8988T (cell line): ENCODE results near the gene NDUFB7.
"Not testable (repeated sequence)": the region's sequence is repeated elsewhere in the genome, so short reads cannot be mapped to it uniquely, and the experiment has no call there.

Experiments used
- DNase-seq: peaks from one replicate; pipeline ENCODE4 v3.0.0; 2011

The NDUFB7 gene

GRCh38 chr19:14571695-14572490, at the start of gene NDUFB7:
NDUFB7 (minus strand) TSS chr19:14572066; CDS start chr19:14572000, 66 bp downstream.
- DNase-seq, result peak; percentile 48

DNA sequence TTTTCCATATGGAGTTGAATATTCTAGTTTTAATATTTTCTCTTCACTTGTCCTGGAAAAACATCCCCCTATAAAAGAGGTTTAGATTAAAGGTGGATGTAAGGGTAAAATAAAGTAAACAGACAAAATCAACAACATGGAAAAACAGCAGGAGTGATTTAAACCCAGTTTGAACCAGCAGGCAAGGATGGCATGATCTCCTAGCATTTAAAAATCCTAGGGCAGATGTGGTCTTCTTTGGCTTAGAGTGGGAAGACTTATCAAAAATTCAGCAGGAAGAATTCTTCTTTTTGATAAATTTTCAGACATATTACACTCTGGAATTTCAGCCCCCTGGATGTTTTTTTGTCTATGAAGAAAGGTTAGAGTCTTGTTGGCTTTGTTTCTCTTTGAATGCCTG, 47.5 kb upstream of the NDUFB7 start:
- DNase-seq, result no peak

- no peak for DNase-seq
These were observed 44.5 kb upstream of the NDUFB7 start for GRCh38 chr19:14616407-14616806.

DNA sequence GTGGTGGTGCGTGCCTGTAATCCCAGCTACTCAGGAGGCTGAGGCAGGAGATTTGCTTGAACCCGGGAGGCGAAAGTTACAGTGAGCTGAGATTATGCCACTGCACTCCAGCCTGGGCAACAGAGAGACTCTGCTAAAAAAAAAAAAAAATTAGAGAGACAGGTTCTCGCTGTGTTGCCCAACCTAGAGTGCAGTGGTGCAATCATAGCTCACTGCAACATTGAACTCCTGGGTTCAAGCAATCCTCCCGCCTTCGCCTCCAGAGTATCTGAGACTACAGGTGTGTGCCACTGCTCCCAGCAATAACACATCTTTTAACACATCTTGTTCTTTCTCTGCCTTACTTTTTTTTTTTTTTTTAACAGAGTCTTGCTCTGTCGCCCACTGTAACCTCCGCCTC, 43.8 kb upstream of the NDUFB7 start:
- no peak for DNase-seq

GRCh38 chr19:14614099-14614412, 42.2 kb upstream of the NDUFB7 start:
- no peak for DNase-seq

- not testable (repeated sequence) for DNase-seq
These were observed 41.7 kb upstream of the NDUFB7 start for GRCh38 chr19:14613399-14614098.

DNA sequence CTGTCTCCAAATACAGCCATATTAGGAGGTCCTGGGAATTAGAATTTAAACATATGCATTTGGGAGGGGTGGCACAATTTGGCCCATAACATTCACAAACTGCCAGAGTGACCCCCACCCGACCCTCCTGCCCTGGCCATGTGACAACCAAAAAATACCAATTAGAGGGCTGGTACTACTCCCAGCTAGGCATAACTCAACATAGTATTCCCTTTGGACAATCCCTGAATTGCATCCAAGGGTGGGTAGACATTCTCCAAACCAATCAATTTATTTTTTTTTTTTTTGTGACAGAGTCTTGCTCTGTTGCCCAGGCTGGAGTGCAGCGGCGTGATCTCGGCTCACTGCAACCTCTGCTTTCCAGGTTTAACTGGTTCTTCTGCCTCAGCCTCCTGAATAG, 40.8 kb upstream of the NDUFB7 start:
- DNase-seq, result no peak

- DNase-seq, result not testable (repeated sequence)
These were observed 40.4 kb upstream of the NDUFB7 start for GRCh38 chr19:14612242-14612641.

- DNase-seq, result no peak
These were observed 39.2 kb upstream of the NDUFB7 start for GRCh38 chr19:14611051-14611450.

GRCh38 chr19:14606627-14607026, 34.8 kb upstream of the NDUFB7 start:
- no peak for DNase-seq

DNA sequence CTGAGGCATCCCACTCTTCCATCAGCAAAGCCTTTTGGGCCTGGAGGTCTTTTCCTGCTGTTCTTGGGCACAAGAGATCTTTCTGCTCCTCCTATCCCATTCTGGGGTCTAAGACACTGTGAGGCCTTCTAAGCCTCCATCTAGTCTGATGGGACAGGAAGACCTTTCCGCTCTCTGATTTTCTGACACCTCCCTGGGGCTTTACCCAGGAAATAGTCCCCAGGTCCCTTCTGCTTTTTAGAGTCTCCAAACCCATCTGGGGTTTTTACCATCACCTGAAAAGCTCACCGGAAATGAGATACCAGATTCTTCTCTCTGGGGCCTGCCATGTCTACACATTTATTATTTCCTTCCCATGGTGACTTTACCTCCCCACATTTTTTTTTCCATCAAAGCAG, 32.1 kb upstream of the NDUFB7 start:
- DNase-seq, result no peak

- DNase-seq, result no peak
These were observed 27.8 kb upstream of the NDUFB7 start for GRCh38 chr19:14599548-14600147.

GRCh38 chr19:14595558-14595957, 23.7 kb upstream of the NDUFB7 start:
- DNase-seq, result no peak

DNA sequence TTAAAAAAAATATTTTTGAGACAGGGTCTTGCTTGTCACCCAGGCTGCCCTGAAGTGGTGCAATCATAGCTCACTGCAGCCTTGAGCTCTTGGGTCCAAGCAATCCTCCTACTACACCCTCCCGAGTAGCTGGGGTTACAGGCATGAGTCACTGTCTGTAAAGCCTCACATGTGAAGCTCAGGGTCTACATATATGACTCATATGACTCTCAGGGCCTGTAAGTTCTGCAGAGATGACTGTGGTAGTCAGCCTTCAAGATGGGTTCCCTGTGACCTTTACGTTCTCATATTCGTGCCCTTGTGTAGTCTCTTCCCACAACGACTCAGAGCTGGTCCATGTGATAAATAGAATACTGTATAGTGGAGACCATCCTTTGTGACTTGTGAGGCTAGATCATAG, 17.6 kb upstream of the NDUFB7 start:
- not testable (repeated sequence) for DNase-seq

DNA sequence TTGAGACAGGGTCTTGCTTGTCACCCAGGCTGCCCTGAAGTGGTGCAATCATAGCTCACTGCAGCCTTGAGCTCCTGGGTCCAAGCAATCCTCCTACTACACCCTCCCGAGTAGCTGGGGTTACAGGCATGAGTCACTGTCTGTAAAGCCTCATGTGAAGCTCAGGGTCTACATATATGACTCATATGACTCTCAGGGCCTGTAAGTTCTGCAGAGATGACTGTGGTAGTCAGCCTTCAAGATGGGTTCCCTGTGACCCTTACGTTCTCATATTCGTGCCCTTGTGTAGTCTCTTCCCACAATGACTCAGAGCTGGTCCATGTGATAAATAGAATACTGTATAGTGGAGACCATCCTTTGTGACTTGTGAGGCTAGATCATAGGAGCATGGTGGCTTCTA, 13.3 kb upstream of the NDUFB7 start:
- not testable (repeated sequence) for DNase-seq

- DNase-seq, result not testable (repeated sequence)
These were observed 12.5 kb upstream of the NDUFB7 start for GRCh38 chr19:14584372-14584771.

DNA sequence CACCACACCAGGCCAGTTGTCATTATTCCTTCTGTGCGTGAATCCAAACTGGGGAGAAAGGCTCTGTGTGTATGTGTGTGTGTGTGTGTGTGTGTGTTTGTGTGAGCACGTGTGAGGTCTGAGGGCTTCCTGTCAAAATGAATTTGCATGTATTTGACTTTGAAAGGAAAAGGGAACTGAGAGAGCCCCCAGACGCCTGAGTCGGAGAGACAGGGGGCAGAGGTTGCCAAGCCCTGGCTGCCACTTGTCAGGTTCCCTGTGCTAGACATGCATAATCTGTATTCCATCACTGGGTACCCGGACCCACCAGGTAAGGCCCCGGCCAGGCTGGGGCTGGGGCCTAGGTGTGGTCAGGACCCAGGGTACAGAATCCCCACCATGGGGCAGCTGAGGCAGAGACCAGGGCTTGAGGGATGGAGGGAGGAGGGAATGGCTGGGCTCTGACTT, 11.1 kb upstream of the NDUFB7 start, which contains the start of gene CLEC17A:
Gene CLEC17A, plus strand, starts transcription at position 191 of the 447 bp plus-strand sequence. Its CDS starts 77 bp downstream, at position 268.
- DNase-seq, result no peak

DNA sequence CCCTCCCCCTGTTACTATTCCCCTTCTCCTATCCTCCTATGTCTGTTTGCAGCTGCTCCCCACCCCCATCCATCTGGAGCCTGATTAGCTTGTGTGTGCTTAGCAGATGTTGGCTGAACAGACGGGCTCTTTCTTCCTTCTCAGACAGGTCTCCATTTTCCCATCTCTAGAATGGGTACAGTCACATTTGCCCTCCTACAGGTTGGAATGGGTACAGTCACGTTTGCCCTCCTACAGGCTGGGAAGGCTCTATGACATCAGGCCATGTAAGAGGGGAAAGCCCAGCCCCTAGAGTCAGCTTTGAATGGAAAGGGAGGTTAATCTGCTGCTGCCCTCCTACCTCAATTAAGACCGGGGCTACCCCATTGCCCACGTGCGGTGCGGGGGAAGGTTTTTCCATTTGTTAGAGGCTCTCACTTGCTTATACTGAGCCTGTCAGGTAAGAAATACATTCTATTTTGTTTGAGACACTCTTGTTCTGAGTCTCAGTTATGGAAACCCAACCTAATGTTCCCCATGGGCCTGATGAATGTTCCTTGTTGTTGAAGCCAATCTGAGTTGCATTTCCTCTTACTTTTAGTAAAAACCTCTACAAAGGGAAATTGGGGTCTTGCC, 8.9 kb upstream of the NDUFB7 start:
- no peak for DNase-seq

DNA sequence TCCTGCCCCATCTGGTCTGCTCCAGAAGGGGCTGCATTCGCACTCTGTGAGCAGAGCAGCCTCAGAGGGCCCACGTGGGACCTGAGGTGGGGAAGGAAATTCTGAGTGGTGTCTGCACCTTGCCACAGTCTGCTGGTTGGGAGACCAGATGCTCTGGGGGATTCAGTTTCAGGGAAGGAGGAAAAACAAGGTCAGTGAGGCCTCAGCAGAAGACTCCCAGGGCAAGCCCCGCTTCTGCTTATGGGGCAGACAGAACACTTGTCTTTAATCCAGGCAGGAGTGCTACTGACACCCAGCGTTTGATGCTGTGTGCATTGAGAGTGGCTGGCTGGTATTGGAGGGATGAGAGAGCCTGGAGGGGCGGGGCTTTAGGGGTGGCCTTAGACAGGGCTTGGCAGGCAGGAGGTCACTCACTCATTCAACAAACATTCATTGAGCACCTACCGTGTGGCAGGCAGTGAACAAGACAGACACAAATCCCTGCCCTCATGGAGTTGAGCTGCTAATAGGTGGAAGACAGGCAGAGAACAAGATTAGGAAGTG, 6.1 kb upstream of the NDUFB7 start:
- DNase-seq, result no peak

GRCh38 chr19:14577264-14577663, 5.4 kb upstream of the NDUFB7 start:
- DNase-seq, result no peak

GRCh38 chr19:14576363-14576762, 4.5 kb upstream of the NDUFB7 start:
- DNase-seq, result no peak

- DNase-seq, result no peak
These were observed 3.6 kb upstream of the NDUFB7 start for GRCh38 chr19:14575428-14575980.
